ENCODE results near the gene BNC2.
A peak's percentile ranks its signal among the peaks of the same experiment; 100 is the strongest.

Gene BNC2

GRCh38 chr9:16709924-16710323, 160.5 kb downstream of the BNC2 start:
- TF ChIP-seq CTCF (IDR thresholded peaks at IDR 0.05; ENCODE audit: insufficient read depth, low read length, missing control alignments): no peak
- ChIA-PET CTCF (no interaction called here), POLR2A (no interaction called here)
- DNase-seq (ENCODE audit: low read depth, low spot score): no peak
- no peak overlapping the region for H3K4me3 ChIP-seq (ENCODE audit: low read depth, low read length)

GRCh38 chr9:16708656-16709435, 161.6 kb downstream of the BNC2 start:
- ChIA-PET POLR2A (no interaction called here), CTCF (interaction anchor here (0.7 kb wide), 1 partner anchor 341 kb away, joined by 4 read pairs; no protein-coding TSS in a partner anchor)
- DNase-seq (ENCODE audit: low read depth, low spot score): no peak
- TF ChIP-seq CTCF (IDR thresholded peaks at IDR 0.05; ENCODE audit: insufficient read depth, low read length, missing control alignments): no peak
- no peak overlapping the region for H3K4me3 ChIP-seq (ENCODE audit: low read depth, low read length)

GRCh38 chr9:16705111-16705604, 165.3 kb downstream of the BNC2 start:
- peak overlapping the region; percentile 34 for H3K4me3 ChIP-seq (ENCODE audit: low read depth, low read length)
- peak; percentile 91 for DNase-seq (ENCODE audit: low read depth, low spot score)
- no peak for TF ChIP-seq CTCF (IDR thresholded peaks at IDR 0.05; ENCODE audit: insufficient read depth, low read length, missing control alignments)
- ChIA-PET CTCF (interaction anchor here (0.8 to 1.2 kb wide), 2 partner anchors 21 to 122 kb away, joined by 3 read pairs; no protein-coding TSS in a partner anchor), POLR2A (interaction anchor here (0.7 to 1.7 kb wide), 10 partner anchors 10 to 492 kb away, joined by 3 to 10 read pairs (median 4); no protein-coding TSS in a partner anchor)

GRCh38 chr9:16704116-16705110, 166.1 kb downstream of the BNC2 start:
- H3K4me3 ChIP-seq (ENCODE audit: low read depth, low read length): peak overlapping the region; percentile 44
- TF ChIP-seq CTCF (IDR thresholded peaks at IDR 0.05; ENCODE audit: insufficient read depth, low read length, missing control alignments): no peak
- POLR2A ChIA-PET: interaction anchor here (0.6 to 1.7 kb wide), 10 partner anchors 9 to 183 kb away, joined by 3 to 10 read pairs (median 4); no protein-coding TSS in a partner anchor
- CTCF ChIA-PET: interaction anchor here (0.8 to 1.2 kb wide), 3 partner anchors 21 to 189 kb away, joined by 3 read pairs; no protein-coding TSS in a partner anchor
- no peak for DNase-seq (ENCODE audit: low read depth, low spot score)

- DNase-seq (ENCODE audit: low read depth, low spot score): no peak
- no peak for TF ChIP-seq CTCF (IDR thresholded peaks at IDR 0.05; ENCODE audit: insufficient read depth, low read length, missing control alignments)
- H3K4me3 ChIP-seq (ENCODE audit: low read depth, low read length): no peak overlapping the region
- ChIA-PET POLR2A (no interaction called here), CTCF (interaction anchor here (1.2 to 2.3 kb wide), 2 partner anchors 16 to 17 kb away, joined by 3 to 7 read pairs; no protein-coding TSS in a partner anchor)
Observed at GRCh38 chr9:16701347-16701746, 169.1 kb downstream of the BNC2 start.

All from AG04449 (cell line).